Stimulated activated CD4-positive, alpha-beta T cell treated with anti-CD3 and anti-CD28 coated beads, TNF-alpha, amount 100 ng/mL, for 24 hours (primary cell): ENCODE data around the gene ORAI1.
"Not testable (repeated sequence)": the region's sequence is repeated elsewhere in the genome, so short reads cannot be mapped to it uniquely, and the experiment has no call there.

Experiments used
- DNase-seq, 3 experiments: peaks; one replicate each; pipeline ENCODE4 v3.0.0-alpha.2; 2020; ENCODE audit warnings: low read depth in 3 of 3

The ORAI1 gene

GRCh38 chr12:121648458-121649028 is 22.2 kb downstream of the ORAI1 start:
- no peak for DNase-seq

GRCh38 chr12:121649322-121649721 is 23.0 kb downstream of the ORAI1 start:
- no peak for DNase-seq

GRCh38 chr12:121649819-121650353 is 23.6 kb downstream of the ORAI1 start:
- no peak for DNase-seq

DNA sequence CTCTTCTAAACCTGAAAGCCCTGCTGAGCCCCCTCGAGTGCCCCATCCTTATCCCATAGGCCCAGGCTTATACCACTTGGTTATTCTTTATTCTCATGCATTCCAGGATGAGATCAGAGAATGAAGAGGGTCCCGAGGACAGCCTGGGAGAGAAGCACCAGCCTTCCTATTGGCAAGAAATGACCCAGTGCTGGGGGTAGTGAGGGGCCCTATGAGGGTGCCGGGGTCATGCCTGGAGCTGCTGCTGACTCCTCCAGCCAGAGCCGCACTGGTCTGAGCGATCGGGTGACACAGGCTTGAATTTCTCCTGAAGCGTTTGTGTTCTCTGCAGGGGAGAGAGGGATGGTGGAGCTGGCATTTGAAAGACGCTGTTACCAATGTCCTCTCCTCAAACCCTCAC is 25.0 kb downstream of the ORAI1 start:
- no peak for DNase-seq

GRCh38 chr12:121652767-121653497 is 26.6 kb downstream of the ORAI1 start:
- no peak for DNase-seq

DNA sequence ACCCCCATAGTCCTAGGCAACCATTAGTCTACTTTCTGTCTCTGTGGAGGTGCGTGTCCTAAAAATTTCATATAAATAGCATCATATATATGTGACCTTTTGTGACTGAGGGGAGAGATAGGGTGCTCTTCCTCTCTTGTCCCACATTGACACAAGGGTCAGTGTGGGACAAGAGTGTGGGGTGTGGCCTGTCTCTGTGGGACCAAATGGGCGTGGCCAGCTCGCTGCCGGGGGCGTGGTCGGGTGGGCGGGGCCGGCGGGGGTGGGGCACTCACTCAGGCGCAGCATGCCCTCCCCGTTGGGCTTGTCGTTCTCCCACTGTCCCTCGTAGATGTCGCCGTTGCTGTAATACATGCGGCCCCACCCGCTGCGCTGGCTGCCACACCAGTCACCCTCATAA is 27.7 kb downstream of the ORAI1 start:
- no peak for DNase-seq

GRCh38 chr12:121656122-121656521 is 29.8 kb downstream of the ORAI1 start:
- no peak for DNase-seq

- DNase-seq: no peak
Observed at GRCh38 chr12:121657305-121658008, 31.1 kb downstream of the ORAI1 start.

DNA sequence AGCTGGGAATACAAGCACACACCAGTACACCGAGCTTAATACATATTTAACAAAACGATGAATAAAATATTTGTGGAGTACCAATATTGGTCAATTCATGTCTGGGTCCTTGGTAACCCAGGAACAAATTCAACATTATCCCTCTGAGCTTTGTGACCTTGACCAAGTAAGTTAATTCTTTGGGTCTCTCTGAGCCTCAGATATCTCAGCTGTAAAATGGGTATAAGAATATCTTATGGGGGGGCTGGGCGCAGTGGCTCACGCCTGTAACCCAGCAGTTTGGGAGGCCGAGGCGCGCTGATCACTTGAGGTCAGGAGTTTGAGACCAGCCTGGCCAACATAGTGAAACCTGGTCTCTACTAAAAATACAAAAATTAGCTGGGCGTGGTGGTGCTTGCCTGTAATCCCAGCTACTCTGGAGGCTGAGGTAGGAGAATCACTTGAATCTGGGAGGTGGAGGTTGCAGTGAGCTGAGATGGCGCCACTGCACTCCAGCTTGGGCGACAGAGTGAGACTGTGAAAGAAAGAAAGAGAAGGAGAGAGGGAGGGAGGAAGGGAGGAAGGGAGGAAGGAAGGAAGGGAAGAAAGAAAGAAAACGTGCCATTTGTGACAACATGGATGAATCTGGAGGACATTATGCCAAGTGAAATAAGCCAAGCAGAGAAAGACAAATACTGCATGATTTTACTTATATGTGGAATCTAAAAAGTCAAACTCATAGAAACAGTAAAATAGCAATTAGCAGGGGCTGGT is 35.2 kb downstream of the ORAI1 start:
- not testable (repeated sequence) for DNase-seq

DNA sequence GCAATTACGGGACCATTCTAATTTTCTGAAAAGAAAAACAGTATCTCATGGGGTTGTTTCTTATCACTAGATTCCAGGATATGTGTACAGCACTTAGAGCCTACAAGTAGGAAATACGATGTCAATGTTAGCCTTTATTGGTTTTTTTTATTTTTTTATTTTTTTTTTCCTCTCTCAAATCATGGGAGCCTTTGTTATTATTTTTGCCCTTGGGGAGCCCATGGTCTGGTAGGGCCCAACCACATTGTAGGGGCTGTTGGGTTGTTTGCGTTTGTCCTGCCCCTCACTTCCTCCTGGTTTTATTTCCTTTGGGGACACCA is 37.2 kb downstream of the ORAI1 start:
- DNase-seq: no peak

DNA sequence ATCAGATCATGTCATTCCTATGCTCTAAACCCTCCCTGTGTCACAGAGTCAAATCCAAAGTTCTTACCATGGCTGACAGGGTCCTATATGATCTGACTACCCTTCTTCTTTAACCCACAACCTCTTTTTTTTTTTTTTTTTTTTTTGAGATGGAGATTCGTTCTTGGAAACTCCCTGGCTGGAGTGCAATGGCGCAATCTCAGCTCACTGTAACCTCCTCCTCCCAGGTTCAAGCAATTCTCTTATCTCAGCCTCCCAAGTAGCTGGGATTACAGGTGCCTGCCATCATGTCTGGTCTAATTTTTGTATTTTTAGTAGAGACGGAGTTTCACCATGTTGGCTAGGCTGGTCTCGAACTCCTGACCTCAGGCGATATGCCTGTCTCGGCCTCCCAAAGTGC is 40.5 kb downstream of the ORAI1 start:
- not testable (repeated sequence) for DNase-seq

DNA sequence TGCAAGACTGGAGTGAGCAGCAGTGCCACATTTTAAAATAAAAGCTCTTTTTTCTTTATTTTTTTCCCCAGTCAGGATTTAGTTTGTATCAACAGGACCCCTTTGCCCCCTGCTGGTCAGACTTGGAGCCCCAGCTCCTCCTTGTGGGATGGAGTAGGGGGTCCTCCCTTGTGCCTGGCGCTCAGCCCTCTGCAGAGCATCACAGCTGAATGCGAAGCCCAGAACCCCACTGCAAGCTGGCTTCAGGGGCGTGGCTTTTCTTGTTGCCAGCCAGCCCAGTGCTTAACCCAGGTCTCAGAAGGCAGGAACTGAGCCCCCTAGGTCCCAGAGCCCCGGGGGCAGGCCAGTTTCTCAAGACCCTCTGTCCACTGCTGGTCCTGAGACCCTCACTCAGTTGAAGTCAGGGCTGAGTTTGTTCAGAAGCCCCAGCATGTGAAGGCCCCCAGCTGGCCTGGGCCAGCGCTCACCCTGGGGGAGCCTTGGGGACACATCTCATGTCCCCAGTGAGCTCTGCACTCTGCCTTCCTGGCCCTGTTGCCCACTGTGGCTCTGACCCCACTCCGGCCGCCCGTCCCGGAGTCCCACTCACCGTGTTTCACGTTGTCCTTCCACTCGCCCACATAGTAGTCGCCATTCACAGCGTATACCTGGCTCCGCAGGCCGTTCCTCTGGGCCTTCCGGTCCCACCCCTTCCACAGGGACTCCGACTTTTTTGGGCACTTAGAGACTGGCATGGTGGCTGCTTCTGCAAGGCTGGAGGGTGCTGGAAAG is 42.6 kb downstream of the ORAI1 start:
- peak in 2 of 3 experiments; percentile 28 to 54 for DNase-seq

GRCh38 chr12:121669521-121669900 is 43.2 kb downstream of the ORAI1 start, which contains the start of gene MORN3:
TSS of gene MORN3 (minus strand) at chr12:121669654. CDS start at chr12:121669483, 171 bp downstream.
- no peak for DNase-seq

DNA sequence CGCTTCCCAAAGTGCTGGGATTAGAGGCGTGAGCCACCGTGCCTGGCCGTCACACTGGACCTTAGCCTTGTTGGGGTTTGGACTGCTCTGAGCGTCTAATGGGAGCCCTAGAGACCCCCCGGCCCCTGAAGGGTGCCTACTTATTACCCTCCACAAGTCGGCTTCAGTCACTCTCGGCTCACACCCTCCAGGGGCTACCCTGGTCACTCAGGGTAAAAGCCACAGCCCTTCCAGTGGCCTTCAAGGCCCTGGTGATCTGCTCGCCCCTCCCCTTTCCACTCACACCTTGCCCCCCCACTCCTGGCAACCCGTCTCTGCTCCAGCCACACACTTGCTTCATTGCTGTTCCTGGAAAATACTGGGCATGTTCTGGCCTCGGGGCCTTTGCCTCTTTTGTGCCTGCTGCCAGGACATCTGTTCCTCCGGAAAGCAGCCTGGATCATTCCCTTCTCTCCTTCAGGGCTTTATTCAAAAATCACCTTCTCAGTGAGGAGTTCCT is 46.7 kb downstream of the ORAI1 start:
- no peak for DNase-seq

- no peak for DNase-seq
Observed at GRCh38 chr12:121676190-121676589, 49.9 kb downstream of the ORAI1 start.

GRCh38 chr12:121678305-121678704 is 52.0 kb downstream of the ORAI1 start:
- DNase-seq: no peak

DNA sequence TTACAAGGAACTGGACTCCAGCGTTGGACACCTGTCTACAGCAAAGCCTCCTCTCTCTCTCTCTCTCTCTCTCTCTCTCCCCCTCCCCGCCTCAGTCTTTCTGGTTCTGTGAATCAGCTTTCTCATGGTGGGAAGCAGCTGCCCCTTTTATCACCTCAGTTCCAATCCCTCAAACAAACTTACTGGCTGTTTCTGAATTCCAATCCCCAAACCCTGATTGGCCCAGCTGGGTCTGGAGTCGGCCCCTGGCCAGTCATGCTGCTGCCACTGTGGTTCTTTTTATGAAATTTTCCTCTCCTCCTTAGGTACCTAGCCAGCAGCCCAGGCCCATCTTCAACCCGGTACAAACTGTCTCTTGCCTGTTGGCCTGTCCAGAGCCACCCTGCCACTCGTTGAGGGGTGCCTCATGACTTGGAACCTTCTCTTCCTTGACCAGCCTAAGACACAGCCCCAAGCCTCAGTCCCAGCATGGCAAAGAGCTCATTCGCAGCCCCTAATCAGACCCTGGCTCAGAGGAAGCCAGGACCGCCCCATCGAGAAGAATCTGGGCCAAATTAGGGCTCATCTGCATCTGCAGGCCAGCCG is 52.5 kb downstream of the ORAI1 start:
- no peak for DNase-seq

DNA sequence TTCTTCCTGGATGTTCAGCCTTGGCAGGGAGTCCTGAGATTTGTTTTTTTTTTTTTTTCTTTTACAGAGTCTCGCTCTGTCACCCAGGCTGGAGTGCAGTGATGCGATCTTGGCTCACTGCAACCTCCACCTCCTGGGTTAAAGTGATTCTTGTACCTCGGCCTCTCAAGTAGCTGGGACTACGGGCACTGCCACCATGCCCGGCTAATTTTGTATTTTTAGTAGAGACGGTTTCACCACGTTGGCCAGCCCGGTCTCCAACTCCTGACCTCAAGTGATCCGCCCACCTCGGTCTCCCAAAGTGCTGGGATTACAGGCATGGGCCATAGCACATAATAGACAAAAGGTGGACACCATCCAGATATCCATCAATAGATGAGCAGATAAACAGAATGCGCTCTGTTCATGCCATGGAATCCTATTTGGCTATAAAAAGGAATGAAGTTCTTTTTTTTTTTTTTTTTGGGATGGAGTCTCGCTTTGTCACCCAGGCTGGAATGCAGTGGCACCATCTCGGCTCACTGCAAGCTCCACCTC is 53.4 kb downstream of the ORAI1 start:
- not testable (repeated sequence) for DNase-seq

DNA sequence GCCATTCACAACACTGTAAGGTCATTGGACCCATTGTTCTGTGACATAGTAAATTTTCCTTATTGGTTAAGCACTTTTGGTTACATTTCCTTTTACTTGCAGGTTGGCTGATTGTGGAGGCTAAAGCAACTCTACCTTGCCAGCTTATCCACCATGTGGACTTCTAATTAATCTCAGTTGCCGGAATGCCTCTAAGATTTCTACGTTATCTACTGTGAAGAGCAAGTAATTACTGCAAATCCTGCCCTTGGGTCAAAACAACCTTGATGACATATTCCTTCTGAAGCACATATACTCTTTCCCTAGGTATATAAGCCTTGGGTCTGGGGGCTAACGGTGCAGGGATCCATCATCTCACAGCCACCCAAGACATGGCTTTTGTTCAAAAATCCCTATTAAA is 62.6 kb downstream of the ORAI1 start:
- DNase-seq: no peak

DNA sequence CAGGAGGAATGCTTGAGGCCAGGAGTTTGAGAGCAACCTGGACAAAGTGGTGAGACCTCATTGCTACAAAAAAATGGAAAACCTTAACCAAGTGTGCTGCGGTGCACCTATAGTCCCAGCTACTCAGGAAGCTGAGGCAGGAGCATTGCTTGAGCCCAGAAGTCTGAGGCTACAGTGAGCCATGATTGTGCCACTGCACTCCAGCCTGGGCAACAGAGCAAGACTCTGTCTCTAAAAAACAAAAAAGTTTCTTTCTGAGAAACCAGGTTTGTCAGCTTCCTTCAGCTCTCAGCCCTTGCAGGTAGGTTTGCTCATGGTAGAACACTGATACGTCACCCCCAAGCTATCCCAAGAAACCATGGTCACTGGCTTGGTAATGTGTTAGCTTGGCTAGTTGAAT is 63.1 kb downstream of the ORAI1 start:
- no peak for DNase-seq
